ENCODE results near the gene OR8B2.
"Not testable (repeated sequence)": the region's sequence is repeated elsewhere in the genome, so short reads cannot be mapped to it uniquely, and the experiment has no call there.

The OR8B2 gene

GRCh38 chr11:124384399-124384798, at the start of gene OR8B2:
OR8B2 (minus strand) TSS chr11:124384499; CDS start chr11:124383343, 1,156 bp downstream.
- DNase-seq (ENCODE audit: low read depth): no peak

- DNase-seq (ENCODE audit: low read depth): no peak
These were observed 45.3 kb upstream of the OR8B2 start for GRCh38 chr11:124429599-124429998.

- DNase-seq (ENCODE audit: low read depth): no peak
These were observed 40.2 kb upstream of the OR8B2 start, which contains the start of gene OR8B4 for GRCh38 chr11:124424384-124424921. OR8B4 (minus strand) TSS chr11:124424871; CDS start chr11:124424871, 0 bp downstream.

GRCh38 chr11:124421043-124421442, 36.7 kb upstream of the OR8B2 start:
- no peak for DNase-seq (ENCODE audit: low read depth)

GRCh38 chr11:124415356-124415923, 31.1 kb upstream of the OR8B2 start:
- DNase-seq (ENCODE audit: low read depth): no peak

- DNase-seq (ENCODE audit: low read depth): no peak
These were observed 25.6 kb upstream of the OR8B2 start for GRCh38 chr11:124409906-124410305.

GRCh38 chr11:124405581-124405980, 21.3 kb upstream of the OR8B2 start:
- DNase-seq (ENCODE audit: low read depth): no peak

- not testable (repeated sequence) for DNase-seq (ENCODE audit: low read depth)
These were observed 18.9 kb upstream of the OR8B2 start for GRCh38 chr11:124403186-124403585.

GRCh38 chr11:124402326-124402922, 18.1 kb upstream of the OR8B2 start:
- no peak for DNase-seq (ENCODE audit: low read depth)

- DNase-seq (ENCODE audit: low read depth): no peak
These were observed 14.6 kb upstream of the OR8B2 start, which contains the start of gene OR8B3 for GRCh38 chr11:124398924-124399323. OR8B3 (minus strand) TSS chr11:124399024; CDS start chr11:124397351, 1,673 bp downstream.

- not testable (repeated sequence) for DNase-seq (ENCODE audit: low read depth)
These were observed 12.5 kb upstream of the OR8B2 start for GRCh38 chr11:124396847-124397246.

- no peak for DNase-seq (ENCODE audit: low read depth)
These were observed 10.1 kb upstream of the OR8B2 start for GRCh38 chr11:124394408-124394807.

GRCh38 chr11:124382857-124383256, 1.4 kb downstream of the OR8B2 start:
- DNase-seq (ENCODE audit: low read depth): not testable (repeated sequence)

GRCh38 chr11:124380585-124380984, 3.7 kb downstream of the OR8B2 start:
- no peak for DNase-seq (ENCODE audit: low read depth)

- DNase-seq (ENCODE audit: low read depth): no peak
These were observed 8.0 kb downstream of the OR8B2 start for GRCh38 chr11:124376280-124376679.

- DNase-seq (ENCODE audit: low read depth): no peak
These were observed 24.7 kb downstream of the OR8B2 start for GRCh38 chr11:124359566-124359965.

GRCh38 chr11:124346311-124346955, 37.9 kb downstream of the OR8B2 start:
- no peak for DNase-seq (ENCODE audit: low read depth)

GRCh38 chr11:124344346-124344745, 40.0 kb downstream of the OR8B2 start:
- DNase-seq (ENCODE audit: low read depth): no peak

GRCh38 chr11:124340142-124340447, 44.2 kb downstream of the OR8B2 start:
- no peak for DNase-seq (ENCODE audit: low read depth)

- DNase-seq (ENCODE audit: low read depth): no peak
These were observed 44.7 kb downstream of the OR8B2 start for GRCh38 chr11:124339396-124340141.

Measured in activated gamma-delta T cell treated with anti-CD3 and anti-CD28 coated beads, Interleukin-2, amount 50 U/mL, for 16 hours (primary cell).